GM03348 (cell line): ENCODE measurements around the gene PDZRN3.

Source experiments
- DNase-seq: peaks from one replicate; pipeline ENCODE4 v3.0.0; 2012; ENCODE audit warnings: low spot score

PDZRN3 gene

GRCh38 chr3:73513260-73513659 lies 111.5 kb downstream of the PDZRN3 start:
- no peak for DNase-seq

- no peak for DNase-seq
Measured at GRCh38 chr3:73511571-73512525, 112.9 kb downstream of the PDZRN3 start.

GRCh38 chr3:73510784-73511183 lies 114.0 kb downstream of the PDZRN3 start:
- DNase-seq: no peak

- no peak for DNase-seq
Measured at GRCh38 chr3:73510334-73510733, 114.4 kb downstream of the PDZRN3 start.

GRCh38 chr3:73509816-73510215 lies 114.9 kb downstream of the PDZRN3 start:
- peak; percentile 31 for DNase-seq

GRCh38 chr3:73509066-73509465 lies 115.7 kb downstream of the PDZRN3 start:
- no peak for DNase-seq

- peak; percentile 71 for DNase-seq
Measured at GRCh38 chr3:73508330-73508954, 116.3 kb downstream of the PDZRN3 start.

- no peak for DNase-seq
Measured at GRCh38 chr3:73504852-73505251, 119.9 kb downstream of the PDZRN3 start.

GRCh38 chr3:73504239-73504638 lies 120.5 kb downstream of the PDZRN3 start:
- DNase-seq: no peak

- no peak for DNase-seq
Measured at GRCh38 chr3:73503781-73504180, 121.0 kb downstream of the PDZRN3 start.

- DNase-seq: peak; percentile 71
Measured at GRCh38 chr3:73502609-73503583, 121.8 kb downstream of the PDZRN3 start.

GRCh38 chr3:73500321-73500720 lies 124.4 kb downstream of the PDZRN3 start:
- DNase-seq: peak; percentile 41

GRCh38 chr3:73499787-73500186 lies 125.0 kb downstream of the PDZRN3 start:
- no peak for DNase-seq

- DNase-seq: no peak
Measured at GRCh38 chr3:73498764-73499622, 125.7 kb downstream of the PDZRN3 start.

GRCh38 chr3:73497646-73498406 lies 126.9 kb downstream of the PDZRN3 start:
- no peak for DNase-seq

- DNase-seq: peak; percentile 84
Measured at GRCh38 chr3:73493543-73494308, 131.0 kb downstream of the PDZRN3 start.

GRCh38 chr3:73492186-73492585 lies 132.6 kb downstream of the PDZRN3 start:
- DNase-seq: no peak

- DNase-seq: no peak
Measured at GRCh38 chr3:73491287-73491662, 133.5 kb downstream of the PDZRN3 start.

GRCh38 chr3:73490453-73491286 lies 134.1 kb downstream of the PDZRN3 start:
- no peak for DNase-seq
